GM13977 (cell line): ENCODE results near the gene TLCD3B.

Experiments
- DNase-seq: peaks from one replicate; pipeline ENCODE4 v3.0.0; 2012; ENCODE audit warnings: low spot score
- in situ Hi-C: fragments of 300-500 bp; cut with MboI; formaldehyde crosslinking; loops from one replicate; pipeline ENCODE4 v1.12.0; 2022; ENCODE audit warnings: low sequenced_read_pairs, low pct_unique_long_range_greater_than_20kb, mixed read lengths, inconsistent platforms; ENCODE audit not compliant: unreplicated experiment
- TF ChIP-seq, protein P1 (sequence below): IDR thresholded peaks from 2 replicates; pipeline ENCODE4 v1.5.1; 2012; ENCODE audit warnings: mild to moderate bottlenecking, control low read depth; ENCODE audit not compliant: insufficient read depth; ENCODE audit errors: extremely low read depth, missing control alignments

TLCD3B gene

GRCh38 chr16:29987371-29988085 lies 43.5 kb downstream of the TLCD3B start:
- TF ChIP-seq, protein P1, sequence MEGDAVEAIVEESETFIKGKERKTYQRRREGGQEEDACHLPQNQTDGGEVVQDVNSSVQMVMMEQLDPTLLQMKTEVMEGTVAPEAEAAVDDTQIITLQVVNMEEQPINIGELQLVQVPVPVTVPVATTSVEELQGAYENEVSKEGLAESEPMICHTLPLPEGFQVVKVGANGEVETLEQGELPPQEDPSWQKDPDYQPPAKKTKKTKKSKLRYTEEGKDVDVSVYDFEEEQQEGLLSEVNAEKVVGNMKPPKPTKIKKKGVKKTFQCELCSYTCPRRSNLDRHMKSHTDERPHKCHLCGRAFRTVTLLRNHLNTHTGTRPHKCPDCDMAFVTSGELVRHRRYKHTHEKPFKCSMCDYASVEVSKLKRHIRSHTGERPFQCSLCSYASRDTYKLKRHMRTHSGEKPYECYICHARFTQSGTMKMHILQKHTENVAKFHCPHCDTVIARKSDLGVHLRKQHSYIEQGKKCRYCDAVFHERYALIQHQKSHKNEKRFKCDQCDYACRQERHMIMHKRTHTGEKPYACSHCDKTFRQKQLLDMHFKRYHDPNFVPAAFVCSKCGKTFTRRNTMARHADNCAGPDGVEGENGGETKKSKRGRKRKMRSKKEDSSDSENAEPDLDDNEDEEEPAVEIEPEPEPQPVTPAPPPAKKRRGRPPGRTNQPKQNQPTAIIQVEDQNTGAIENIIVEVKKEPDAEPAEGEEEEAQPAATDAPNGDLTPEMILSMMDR = no peak
- in situ Hi-C loops = no loop called here
- DNase-seq = no peak

DNA sequence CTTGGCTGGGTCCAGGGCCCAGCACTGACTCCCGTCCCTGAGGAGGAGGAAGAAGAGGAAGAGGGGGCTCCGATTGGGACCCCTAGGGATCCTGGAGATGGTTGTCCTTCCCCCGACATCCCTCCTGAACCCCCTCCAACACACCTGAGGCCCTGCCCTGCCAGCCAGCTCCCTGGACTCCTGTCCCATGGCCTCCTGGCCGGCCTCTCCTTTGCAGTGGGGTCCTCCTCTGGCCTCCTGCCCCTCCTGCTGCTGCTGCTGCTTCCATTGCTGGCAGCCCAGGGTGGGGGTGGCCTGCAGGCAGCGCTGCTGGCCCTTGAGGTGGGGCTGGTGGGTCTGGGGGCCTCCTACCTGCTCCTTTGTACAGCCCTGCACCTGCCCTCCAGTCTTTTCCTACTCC lies 44.1 kb downstream of the TLCD3B start:
- no peak for DNase-seq
- TF ChIP-seq, protein P1 = no peak
- in situ Hi-C loops = no loop called here

- TF ChIP-seq, protein P1 = no peak
- in situ Hi-C loops = no loop called here
- DNase-seq = no peak
Observed at GRCh38 chr16:29986231-29986630, 44.8 kb downstream of the TLCD3B start.

DNA sequence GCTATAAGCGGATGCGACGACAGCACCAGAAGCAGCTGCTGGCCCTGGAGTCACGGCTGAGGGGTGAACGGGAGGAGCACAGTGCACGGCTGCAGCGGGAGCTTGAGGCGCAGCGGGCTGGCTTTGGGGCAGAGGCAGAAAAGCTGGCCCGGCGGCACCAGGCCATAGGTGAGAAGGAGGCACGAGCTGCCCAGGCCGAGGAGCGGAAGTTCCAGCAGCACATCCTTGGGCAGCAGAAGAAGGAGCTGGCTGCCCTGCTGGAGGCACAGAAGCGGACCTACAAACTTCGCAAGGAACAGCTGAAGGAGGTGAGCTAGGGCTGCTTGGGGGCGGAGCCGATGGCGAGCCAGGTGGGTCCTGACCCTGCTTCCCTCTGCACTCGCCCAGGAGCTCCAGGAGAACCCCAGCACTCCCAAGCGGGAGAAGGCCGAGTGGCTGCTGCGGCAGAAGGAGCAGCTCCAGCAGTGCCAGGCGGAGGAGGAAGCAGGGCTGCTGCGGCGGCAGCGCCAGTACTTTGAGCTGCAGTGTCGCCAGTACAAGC lies 45.7 kb downstream of the TLCD3B start:
- no peak for DNase-seq
- TF ChIP-seq, protein P1 = no peak
- in situ Hi-C loops = no loop called here

- TF ChIP-seq, protein P1 = no peak
- in situ Hi-C loops = no loop called here
- DNase-seq = no peak
Observed at GRCh38 chr16:29984764-29985147, 46.3 kb downstream of the TLCD3B start.

DNA sequence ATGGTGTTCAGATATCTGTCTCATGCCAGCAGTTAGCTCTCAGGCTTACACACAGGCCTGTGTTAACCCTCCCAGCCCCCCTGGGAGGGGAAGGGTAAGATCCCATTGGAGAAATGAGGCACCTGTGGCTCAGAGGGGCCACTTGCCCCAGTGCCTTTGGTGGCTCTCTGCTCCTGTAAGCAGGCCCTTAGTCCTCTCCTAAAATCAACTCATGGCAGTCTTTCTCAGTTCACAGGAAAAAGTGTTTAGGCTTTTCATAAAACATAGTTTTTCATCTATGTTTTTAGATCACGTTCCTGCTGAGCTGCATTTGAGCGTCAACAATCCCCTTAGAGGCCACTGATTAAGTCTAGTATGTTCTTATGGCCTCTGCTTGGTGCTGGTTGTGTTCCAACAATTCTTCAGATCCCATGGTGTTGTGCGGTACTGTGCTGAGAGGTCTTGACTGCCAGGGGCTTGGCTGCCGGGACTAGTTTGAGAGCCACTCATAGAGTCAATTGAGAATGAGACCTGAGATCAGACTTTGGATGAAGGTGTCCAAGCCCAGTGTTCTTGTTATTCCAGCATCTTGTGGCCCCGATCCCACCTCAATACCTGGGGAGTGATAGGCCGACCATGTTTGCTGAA lies 46.8 kb downstream of the TLCD3B start:
- TF ChIP-seq, protein P1 = no peak
- DNase-seq = no peak
- in situ Hi-C loops = no loop called here
